ENCODE results near the gene PTPRB.
A peak's percentile ranks its signal among the peaks of the same experiment; 100 is the strongest.

PTPRB gene

DNA sequence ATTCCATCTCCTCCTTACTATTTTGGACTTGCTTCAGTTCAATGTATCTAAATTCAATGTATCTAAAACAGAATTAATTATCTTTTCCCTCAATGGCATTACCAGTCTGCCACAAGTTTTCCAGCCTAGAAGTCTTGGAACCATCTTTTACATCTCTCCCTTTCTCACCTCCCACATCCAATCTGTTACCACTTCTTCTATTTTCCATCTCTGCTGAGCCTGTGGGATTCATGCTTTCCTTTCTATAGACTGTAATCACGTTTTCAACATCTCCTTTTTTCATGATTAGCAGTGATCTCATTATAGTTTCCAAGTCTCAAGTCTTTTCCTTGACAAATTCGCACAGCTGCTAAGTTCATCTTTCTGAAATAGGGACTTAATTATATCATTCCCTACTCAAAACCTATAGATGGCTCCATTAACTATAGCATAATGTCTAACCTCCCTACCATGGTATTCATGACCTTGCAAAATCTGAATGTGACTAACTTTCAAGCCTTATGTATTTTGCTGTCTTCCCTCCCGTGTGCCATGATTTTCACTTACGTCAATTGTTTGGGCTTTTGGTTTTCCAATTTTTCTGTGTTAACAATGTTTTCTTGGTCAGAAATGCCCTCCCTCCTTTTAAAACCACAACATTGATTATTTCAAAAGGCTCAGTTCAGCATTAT, 20.5 kb upstream of the PTPRB start:
- H3K27me3 Mint-ChIP-seq = no peaks in the 10 kb centered on the region
- CTCF ChIA-PET = no interaction called here
- no peak overlapping the region for H3K27ac Mint-ChIP-seq
- H3K36me3 Mint-ChIP-seq = no peaks in the 10 kb centered on the region
- H3K4me1 Mint-ChIP-seq = no peaks in the 10 kb centered on the region
- no peak for DNase-seq
- no peaks in the 10 kb centered on the region for H3K9me3 Mint-ChIP-seq
- H3K4me3 Mint-ChIP-seq = no peak overlapping the region

- CTCF ChIA-PET = no interaction called here
- Mint-ChIP-seq H3K36me3 (no peaks in the 10 kb centered on the region), H3K4me1 (no peaks in the 10 kb centered on the region), H3K27me3 (no peaks in the 10 kb centered on the region), H3K9me3 (no peaks in the 10 kb centered on the region), H3K4me3 (no peak overlapping the region), H3K27ac (no peak overlapping the region)
- DNase-seq = no peak
Measured at GRCh38 chr12:70652451-70652850, 15.2 kb upstream of the PTPRB start.

GRCh38 chr12:70648831-70649230, 11.6 kb upstream of the PTPRB start:
- CTCF ChIA-PET = no interaction called here
- H3K36me3 Mint-ChIP-seq = no peaks in the 10 kb centered on the region
- H3K27me3 Mint-ChIP-seq = peaks cover 4% of the 10 kb centered on the region
- H3K27ac Mint-ChIP-seq = no peak overlapping the region
- peaks cover 10% of the 10 kb centered on the region for H3K4me1 Mint-ChIP-seq
- H3K9me3 Mint-ChIP-seq = no peaks in the 10 kb centered on the region
- DNase-seq = no peak
- H3K4me3 Mint-ChIP-seq = no peak overlapping the region

GRCh38 chr12:70648191-70648590, 11.0 kb upstream of the PTPRB start:
- DNase-seq = no peak
- CTCF ChIA-PET = no interaction called here
- Mint-ChIP-seq H3K4me3 (no peak overlapping the region), H3K36me3 (no peaks in the 10 kb centered on the region), H3K4me1 (peaks cover 10% of the 10 kb centered on the region), H3K27me3 (peaks cover 8% of the 10 kb centered on the region), H3K27ac (no peak overlapping the region), H3K9me3 (no peaks in the 10 kb centered on the region)

GRCh38 chr12:70646850-70647249, 9.6 kb upstream of the PTPRB start:
- Mint-ChIP-seq H3K4me1 (peaks cover 10% of the 10 kb centered on the region), H3K9me3 (no peaks in the 10 kb centered on the region), H3K4me3 (no peak overlapping the region), H3K36me3 (no peaks in the 10 kb centered on the region), H3K27me3 (peaks cover 8% of the 10 kb centered on the region), H3K27ac (no peak overlapping the region)
- CTCF ChIA-PET = no interaction called here
- no peak for DNase-seq

DNA sequence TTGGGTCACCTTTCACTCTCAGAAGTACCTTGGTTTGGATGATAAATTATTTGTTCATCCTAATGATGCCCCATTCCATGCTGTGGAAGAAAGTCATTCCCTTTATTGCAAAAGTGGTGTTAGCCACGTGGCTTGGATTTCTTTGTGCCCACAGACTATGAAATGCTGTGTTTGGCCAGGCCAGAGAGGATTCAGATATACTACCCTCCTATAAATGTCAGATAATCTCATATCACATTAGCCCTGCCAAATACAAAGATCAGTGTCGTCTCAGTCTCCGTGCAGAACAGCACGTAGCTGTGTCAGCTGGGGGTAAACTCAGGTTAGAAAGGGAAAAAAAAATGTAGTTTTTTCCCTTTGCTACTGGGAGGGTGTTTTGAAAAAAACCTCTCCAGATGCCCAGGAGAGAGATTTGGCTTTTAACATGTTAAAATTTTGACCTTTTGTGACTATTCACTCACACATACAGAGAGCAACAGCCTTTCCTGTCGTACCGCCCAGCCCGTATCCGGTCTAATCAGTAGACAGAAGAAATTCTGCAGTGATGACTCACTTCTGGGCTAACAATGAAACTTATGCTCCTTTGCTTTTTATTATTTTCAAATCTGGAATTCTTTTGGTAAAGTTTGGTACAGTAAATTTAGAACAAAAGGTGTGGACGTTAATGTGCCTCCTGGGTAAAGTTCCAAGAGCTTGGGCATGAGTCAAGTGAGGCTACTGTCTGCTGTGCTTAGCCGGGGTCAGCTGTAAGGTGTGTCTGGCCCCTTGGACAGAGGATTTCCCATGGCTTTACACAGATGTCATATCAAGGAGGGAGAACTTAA, 8.5 kb upstream of the PTPRB start:
- H3K4me1 Mint-ChIP-seq = peaks cover 10% of the 10 kb centered on the region
- peak overlapping the region; percentile 24 for H3K27ac Mint-ChIP-seq
- no peak overlapping the region for H3K4me3 Mint-ChIP-seq
- H3K27me3 Mint-ChIP-seq = peaks cover 8% of the 10 kb centered on the region
- peak; percentile 32 for DNase-seq
- no peaks in the 10 kb centered on the region for H3K36me3 Mint-ChIP-seq
- CTCF ChIA-PET = interaction anchor here (0.8 kb wide), 1 partner anchor 10 kb away, joined by 3 read pairs; no protein-coding TSS in a partner anchor
- H3K9me3 Mint-ChIP-seq = no peaks in the 10 kb centered on the region

DNA sequence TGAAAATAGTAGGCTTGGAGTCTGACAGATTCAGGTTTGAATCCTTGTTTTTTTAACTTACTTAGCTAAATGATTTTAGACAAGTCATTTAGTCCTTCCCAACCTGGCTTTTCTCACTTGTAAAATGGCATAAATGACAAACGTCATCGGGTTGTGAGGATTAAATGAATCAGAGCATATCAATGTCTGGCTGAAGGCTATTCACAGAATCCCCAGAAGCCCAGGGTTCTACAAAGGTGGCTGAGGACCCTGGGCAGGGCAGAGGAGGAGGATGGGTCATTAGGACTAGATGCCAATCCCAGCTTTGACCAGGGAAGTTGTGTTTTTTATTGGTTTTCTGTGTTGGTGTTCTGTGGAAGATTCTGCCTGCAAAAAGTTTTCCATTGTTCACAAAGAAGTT, 7.6 kb upstream of the PTPRB start:
- no peak overlapping the region for H3K27ac Mint-ChIP-seq
- H3K4me3 Mint-ChIP-seq = no peak overlapping the region
- no peak for DNase-seq
- no peaks in the 10 kb centered on the region for H3K36me3 Mint-ChIP-seq
- H3K4me1 Mint-ChIP-seq = peaks cover 10% of the 10 kb centered on the region
- peaks cover 8% of the 10 kb centered on the region for H3K27me3 Mint-ChIP-seq
- CTCF ChIA-PET = no interaction called here
- H3K9me3 Mint-ChIP-seq = no peaks in the 10 kb centered on the region

GRCh38 chr12:70643939-70644338, 6.7 kb upstream of the PTPRB start:
- Mint-ChIP-seq H3K9me3 (no peaks in the 10 kb centered on the region), H3K4me1 (peaks cover 10% of the 10 kb centered on the region), H3K36me3 (no peaks in the 10 kb centered on the region), H3K4me3 (no peak overlapping the region), H3K27ac (no peak overlapping the region), H3K27me3 (peaks cover 8% of the 10 kb centered on the region)
- no peak for DNase-seq
- CTCF ChIA-PET = no interaction called here

- CTCF ChIA-PET = no interaction called here
- no peaks in the 10 kb centered on the region for H3K9me3 Mint-ChIP-seq
- no peak overlapping the region for H3K4me3 Mint-ChIP-seq
- H3K27ac Mint-ChIP-seq = no peak overlapping the region
- peaks cover 8% of the 10 kb centered on the region for H3K27me3 Mint-ChIP-seq
- no peak for DNase-seq
- peaks cover 10% of the 10 kb centered on the region for H3K4me1 Mint-ChIP-seq
- no peaks in the 10 kb centered on the region for H3K36me3 Mint-ChIP-seq
Measured at GRCh38 chr12:70641691-70642090, 4.5 kb upstream of the PTPRB start.

DNA sequence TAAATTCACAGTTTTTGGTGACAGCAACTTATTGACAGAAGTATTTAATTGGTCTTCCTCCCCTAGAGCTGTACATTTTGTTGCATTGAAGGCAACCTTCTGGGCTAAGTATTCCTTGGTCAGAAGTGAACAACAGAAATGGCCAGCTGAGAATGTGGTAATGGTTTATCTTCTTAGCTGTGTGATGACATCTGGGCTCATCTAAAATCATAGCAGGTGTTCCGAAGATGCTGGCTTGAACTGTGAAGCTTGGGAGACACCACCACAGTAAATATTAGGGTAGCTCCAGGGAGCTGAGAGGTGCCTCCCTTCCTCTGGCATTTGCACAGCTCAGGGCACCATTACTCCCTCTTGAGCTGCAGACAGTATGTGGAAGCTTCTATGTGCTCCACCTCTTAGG, 3.7 kb upstream of the PTPRB start:
- H3K4me3 Mint-ChIP-seq = no peak overlapping the region

GRCh38 chr12:70639535-70639934, 2.3 kb upstream of the PTPRB start:
- DNase-seq = no peak
- Mint-ChIP-seq H3K27ac (no peak overlapping the region), H3K4me1 (no peaks in the 10 kb centered on the region), H3K27me3 (peaks cover 4% of the 10 kb centered on the region), H3K9me3 (no peaks in the 10 kb centered on the region), H3K4me3 (no peak overlapping the region), H3K36me3 (no peaks in the 10 kb centered on the region)
- CTCF ChIA-PET = no interaction called here

More for the DNA sequence above, 3.7 kb upstream of the PTPRB start:
- no peak for DNase-seq
- Mint-ChIP-seq H3K9me3 (no peaks in the 10 kb centered on the region), H3K36me3 (no peaks in the 10 kb centered on the region), H3K27ac (no peak overlapping the region), H3K4me1 (peaks cover 5% of the 10 kb centered on the region), H3K27me3 (peaks cover 8% of the 10 kb centered on the region)
- CTCF ChIA-PET = no interaction called here

GRCh38 chr12:70638639-70639360, 1.6 kb upstream of the PTPRB start:
- H3K4me3 Mint-ChIP-seq = no peak overlapping the region
- no peaks in the 10 kb centered on the region for H3K4me1 Mint-ChIP-seq
- H3K9me3 Mint-ChIP-seq = no peaks in the 10 kb centered on the region
- H3K27ac Mint-ChIP-seq = no peak overlapping the region
- peaks cover 4% of the 10 kb centered on the region for H3K27me3 Mint-ChIP-seq
- DNase-seq = no peak
- CTCF ChIA-PET = no interaction called here
- no peaks in the 10 kb centered on the region for H3K36me3 Mint-ChIP-seq

DNA sequence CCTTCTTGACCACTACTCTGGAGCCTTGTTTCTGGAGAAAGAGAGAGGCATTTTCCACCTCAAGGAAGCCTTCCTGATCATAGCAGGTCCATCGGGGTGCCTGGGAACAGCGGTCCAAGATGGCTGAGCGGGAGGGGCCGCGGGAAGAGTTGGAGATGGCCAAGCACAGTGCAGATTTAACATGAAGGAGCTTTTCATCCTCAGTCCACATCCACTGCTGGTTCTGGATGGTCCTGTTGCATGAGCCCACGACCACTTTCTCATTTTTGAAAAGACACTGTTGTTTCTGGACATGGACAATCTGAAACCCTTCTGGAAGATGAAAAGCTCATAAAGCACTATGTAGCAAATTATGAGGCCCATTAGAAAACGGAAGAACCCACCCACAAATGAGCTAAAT, 1.5 kb downstream of the PTPRB start:
- no peak for DNase-seq
- H3K27me3 Mint-ChIP-seq = no peaks in the 10 kb centered on the region
- no peak overlapping the region for H3K4me3 Mint-ChIP-seq
- H3K27ac Mint-ChIP-seq = no peak overlapping the region
- peaks cover 2% of the 10 kb centered on the region for H3K4me1 Mint-ChIP-seq
- CTCF ChIA-PET = interaction anchor here (0.9 kb wide), 1 partner anchor 10 kb away, joined by 3 read pairs; no protein-coding TSS in a partner anchor
- H3K9me3 Mint-ChIP-seq = no peaks in the 10 kb centered on the region
- no peaks in the 10 kb centered on the region for H3K36me3 Mint-ChIP-seq

- no peak overlapping the region for H3K4me3 Mint-ChIP-seq
- no peak overlapping the region for H3K27ac Mint-ChIP-seq
- peaks cover 2% of the 10 kb centered on the region for H3K4me1 Mint-ChIP-seq
- H3K9me3 Mint-ChIP-seq = no peaks in the 10 kb centered on the region
- CTCF ChIA-PET = no interaction called here
- DNase-seq = no peak
- no peaks in the 10 kb centered on the region for H3K36me3 Mint-ChIP-seq
- peaks cover 4% of the 10 kb centered on the region for H3K27me3 Mint-ChIP-seq
Measured at GRCh38 chr12:70628701-70629480, 8.3 kb downstream of the PTPRB start.
